ENCODE measurements around the gene FKBP5.
"Not testable (repeated sequence)": the region's sequence is repeated elsewhere in the genome, so short reads cannot be mapped to it uniquely, and the experiment has no call there.

Gene FKBP5

DNA sequence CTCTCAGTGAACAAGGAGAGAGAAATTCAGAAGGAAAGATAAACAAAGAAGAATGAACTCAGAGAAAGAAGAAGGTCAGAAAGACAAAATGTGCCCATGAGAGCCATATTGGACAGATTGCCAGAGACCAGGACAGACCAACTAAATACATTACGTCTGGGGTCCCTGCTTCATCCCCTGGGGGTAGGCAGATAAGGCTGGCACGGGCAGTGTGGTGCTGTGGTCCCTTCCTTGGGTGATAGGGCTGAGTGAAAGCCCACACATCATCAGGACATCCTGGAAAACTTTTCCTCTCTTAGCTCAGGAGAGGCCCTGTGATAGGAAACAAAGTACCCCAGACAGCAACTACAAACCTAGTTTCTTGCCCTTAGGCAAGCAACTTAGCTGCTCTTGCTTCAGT is 34.9 kb upstream of the FKBP5 start:
- DNase-seq (ENCODE audit: low read depth) = no peak

DNA sequence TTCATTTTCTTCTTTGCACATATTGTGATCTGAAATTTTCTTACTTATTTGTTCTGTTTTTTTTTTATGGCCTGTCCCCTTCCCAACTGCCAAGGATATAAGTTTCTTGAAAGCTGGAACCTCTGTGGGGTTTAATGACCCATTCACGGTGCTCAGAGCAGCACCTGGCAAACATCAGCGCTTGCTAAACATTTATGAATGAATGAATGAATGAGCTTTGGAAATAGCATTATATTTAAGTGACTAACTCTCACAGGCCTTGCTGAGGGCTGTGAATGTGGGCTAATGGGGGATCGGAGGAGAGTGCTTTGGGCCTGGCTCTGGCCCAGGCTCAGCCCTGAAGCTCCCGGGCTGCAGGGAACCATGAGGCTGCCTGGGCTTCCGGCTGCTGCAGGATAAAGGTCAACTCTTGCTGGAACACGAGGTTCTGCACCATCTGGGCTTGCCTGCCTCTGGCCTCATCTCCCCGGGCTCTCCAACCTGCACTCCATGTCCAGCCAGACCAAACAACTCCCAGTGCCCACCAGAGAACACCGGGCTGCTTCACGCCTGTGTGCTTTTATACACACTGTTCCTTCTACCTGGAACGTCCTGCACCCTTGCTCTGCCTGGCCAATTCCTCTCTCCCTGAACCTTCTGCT is 33.5 kb upstream of the FKBP5 start:
- DNase-seq (ENCODE audit: low read depth) = no peak

DNA sequence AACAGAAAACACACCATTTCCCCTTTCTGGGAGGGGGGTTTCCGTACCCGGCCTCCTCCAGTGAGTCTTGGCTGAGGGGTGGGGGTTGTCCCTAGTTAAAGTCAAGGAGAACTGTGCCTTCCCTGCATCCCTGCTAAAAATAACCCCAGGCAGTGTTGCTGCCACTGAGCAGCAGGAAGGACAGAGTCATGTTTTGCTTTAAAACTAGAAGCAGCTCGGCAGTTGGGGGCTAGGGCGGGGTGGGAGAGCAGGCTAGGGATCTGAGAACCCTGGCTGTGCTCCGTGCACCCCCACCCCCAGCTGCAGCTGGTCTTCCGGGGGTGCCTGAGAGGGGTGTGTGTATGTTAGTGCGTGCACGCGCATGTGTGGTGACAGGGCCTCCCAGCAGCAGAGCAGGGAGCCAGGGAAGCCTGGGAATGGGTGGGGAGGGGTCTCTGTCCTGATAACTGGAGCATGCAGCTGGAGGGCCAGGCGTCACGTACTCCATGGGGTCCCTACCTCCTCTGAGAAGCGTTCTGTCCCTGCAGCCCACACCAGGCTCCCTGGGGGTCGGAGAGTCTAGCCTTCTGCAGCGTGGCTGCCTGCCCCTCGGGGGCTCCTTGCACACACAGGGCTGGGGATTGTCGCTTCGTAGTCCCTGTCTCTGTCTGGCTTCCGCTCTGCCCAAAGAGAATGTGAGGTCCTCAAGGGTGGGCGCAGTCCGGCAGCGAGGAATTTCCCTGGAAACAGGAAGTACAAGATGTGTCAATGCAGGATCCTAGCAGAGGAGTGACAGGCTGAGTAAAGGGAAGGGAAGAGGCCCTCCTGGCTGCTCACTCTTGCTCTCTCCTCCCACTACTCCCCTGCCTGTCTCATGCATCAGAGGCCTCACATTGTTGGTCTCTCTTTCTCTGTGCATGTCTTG is 31.4 kb upstream of the FKBP5 start:
- no peak for DNase-seq (ENCODE audit: low read depth)

DNA sequence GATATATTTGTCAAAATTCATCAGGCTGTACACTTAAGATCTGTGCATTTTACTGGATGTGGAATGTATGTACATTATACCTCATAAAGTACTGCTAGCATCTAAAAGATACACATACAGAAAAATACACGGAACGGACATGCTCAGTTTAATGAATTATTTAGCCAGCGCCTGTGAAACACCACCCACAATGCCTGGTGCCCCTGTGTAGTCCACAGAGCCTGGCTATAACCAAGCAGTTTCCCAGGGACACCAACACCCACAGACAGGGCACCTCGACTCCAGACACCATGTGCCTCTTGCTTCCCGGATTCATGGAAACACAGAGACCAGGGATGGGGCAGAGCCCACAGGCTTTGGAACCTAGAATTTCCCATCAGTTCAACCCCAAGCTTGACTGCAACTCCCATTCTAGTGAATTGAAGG is 30.7 kb upstream of the FKBP5 start:
- no peak for DNase-seq (ENCODE audit: low read depth)

DNA sequence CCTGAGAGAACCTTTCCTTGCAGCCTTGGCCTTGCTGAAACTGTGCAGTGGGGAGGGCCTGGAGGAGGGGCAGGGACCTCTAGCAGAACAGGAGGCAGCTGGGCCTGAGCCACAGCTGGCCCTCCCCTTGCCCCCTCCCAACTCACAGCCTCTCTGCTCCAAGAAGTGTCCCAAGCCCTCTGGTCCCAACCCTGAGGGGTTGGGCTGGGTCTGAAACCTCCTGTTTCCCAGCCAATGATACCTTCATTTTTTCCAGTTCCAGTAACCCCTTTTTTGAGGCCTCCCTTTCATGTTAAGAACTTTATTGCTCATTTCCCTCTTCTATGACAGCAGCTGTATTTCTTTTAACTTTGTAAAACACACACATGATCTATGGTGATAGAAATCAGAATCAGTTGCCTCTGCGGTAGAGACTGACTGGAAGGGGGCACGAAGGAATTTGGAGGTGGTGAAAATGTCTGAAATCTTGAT is 30.2 kb upstream of the FKBP5 start:
- no peak for DNase-seq (ENCODE audit: low read depth)

DNA sequence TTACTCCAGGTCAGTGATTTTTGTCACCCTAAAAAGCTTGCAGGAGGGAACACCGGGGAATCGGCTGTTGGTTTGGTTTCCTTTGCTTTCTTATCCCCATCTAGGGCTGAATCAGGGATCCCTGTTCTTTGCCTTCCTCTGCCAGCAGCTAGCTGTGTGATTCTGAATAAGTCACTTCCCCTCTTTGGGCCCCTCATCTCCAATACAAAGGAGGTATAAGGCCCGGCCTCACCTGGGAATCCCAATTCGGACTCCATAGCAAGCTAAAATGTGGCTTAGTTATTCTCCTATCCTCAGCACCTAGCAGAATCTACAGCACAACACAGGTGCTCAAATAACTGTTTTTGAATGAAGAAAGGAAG is 29.6 kb upstream of the FKBP5 start:
- no peak for DNase-seq (ENCODE audit: low read depth)

DNA sequence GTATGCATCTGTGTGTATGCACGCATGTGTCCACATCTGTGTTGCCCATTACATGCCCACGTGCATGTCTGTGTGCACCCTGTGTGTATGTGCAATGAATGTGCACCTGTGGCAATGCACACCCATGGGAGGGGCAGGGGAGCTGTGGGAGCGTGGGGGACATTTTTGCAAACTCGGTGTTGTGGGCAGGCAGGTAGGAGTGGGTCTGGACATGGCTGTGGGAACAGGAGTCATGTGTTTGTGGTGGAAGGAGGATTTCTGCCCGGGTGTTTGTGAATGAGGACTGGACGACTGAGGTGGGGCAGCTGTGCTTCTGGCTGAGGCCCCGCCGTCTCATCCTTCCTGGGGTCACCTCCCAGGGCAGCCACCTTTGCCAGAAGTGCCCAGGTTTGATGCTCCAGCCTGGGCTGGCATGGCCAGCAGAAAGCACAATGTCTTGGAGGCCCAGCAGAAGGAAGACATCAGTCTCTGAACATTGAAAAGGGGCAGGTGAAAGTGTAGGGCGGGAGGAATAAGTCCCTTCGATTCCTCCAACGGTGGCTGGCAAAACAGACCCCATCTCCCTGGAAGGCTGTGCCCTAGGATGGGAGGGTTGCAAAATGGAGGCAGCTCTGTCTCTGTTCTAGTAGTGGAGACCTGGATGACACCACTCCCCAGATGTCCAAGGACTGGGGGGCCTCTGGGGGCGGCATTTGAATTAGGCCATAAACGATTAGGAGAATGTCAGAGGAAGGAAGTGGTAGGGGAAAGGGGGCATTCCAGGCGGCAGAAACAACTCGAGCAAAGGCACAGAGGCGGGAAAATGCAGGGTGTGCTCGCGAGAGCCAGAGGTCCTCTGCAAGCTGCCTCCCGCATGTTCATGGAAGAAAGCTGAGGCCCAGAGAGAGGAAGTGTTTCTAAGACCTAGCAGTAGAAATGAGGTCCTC is 29.0 kb upstream of the FKBP5 start:
- DNase-seq (ENCODE audit: low read depth) = no peak

DNA sequence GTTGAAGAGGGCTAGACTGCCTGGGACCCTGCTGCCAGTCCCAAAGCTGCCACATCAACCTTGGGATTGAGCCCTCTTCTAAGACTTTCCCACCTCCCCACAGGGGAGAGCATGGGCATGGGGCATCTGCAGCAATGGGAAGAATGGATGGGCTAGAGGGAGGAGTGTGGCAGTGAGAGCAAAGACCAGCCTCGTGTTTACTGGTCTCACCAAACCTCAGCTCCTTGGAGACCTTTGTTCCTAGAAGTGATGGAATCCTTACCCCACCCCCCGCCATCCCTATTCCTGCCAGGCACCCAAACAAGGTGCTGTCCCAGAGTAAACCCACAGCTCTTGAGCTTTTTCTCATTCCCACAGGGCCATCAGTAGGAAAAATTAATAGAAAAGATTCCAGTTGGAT is 28.1 kb upstream of the FKBP5 start:
- DNase-seq (ENCODE audit: low read depth) = no peak

DNA sequence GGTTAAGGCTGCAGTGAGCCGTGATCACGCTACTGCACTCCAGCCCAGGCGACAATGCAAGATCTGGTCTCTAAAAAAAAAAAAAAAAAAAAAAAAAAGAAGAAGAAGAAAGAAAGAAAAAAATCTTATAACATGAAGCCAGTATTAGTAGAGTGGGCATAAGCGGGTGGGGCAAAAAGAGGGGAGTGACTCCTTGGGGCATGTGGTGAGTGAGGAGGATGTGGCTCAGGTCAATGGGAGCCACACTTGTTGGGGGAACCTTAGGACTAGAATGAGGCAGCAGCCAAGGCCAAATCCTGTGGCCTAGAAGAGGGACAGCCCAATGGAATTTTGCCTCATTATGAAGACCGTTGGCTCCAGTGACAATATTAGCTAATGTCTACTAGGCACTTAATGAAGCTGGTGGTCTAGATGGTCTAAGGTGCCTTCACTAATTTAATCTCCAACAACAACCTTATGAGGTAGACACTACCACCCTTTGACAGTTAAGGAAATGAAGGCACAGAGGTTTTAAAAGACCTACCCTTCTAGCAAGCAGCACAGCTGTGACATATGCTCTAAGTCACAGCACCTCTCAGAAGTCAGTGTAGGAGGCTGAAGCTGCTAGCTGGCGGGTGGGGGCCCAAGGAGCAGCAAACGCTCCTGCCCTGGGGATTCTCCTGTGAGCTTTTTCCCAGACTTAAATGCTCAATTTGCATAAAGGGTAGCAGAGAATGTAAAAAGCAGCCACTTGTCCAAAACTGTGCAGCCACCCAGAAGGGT is 24.5 kb upstream of the FKBP5 start:
- DNase-seq (ENCODE audit: low read depth) = no peak

DNA sequence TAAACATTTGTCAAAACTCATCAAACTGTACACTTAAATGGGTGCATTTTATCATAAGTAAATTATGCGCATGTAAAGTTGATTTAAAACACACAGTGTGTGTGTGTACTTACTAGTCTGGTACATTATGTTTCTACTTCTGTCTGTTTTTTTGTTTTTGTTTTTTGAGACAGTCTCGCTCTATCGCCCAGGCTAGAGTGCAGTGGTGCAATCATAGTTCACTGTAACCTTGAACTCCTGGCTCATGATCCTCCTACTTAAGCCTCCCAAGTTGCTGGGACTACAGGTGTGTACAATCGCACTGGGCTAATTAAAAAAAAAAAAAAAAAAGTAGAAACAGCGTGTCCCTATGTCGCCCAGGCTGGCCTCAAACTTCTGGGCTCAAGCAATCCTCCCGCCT is 23.0 kb upstream of the FKBP5 start:
- no peak for DNase-seq (ENCODE audit: low read depth)

DNA sequence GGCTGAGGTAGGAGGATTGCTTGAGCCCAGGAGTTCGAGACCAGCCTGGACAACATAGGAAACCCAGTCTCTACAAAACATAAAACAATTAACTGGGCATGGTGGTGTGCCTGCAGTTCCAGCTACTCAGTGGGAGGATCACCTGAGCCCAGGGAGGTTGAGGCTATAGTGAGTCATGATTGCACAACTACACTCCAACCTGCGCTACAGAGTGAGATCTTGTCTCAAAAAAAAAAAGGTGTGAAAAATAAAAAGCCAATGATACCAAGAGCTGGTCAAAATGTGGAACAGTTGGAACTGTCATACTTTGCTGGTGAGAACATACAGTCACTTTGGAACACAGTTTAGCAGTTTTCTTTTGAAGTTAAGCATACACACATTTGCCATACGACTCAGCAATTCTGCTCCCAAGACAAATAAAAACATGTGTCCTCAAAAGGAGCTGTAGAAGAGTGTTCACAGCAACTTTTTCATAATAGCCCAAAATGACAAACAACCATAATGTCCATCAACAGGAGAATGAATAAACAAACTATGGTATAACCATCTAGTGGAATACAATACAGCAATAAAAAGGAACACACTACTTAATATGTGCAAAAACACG is 21.6 kb upstream of the FKBP5 start:
- DNase-seq (ENCODE audit: low read depth) = no peak

DNA sequence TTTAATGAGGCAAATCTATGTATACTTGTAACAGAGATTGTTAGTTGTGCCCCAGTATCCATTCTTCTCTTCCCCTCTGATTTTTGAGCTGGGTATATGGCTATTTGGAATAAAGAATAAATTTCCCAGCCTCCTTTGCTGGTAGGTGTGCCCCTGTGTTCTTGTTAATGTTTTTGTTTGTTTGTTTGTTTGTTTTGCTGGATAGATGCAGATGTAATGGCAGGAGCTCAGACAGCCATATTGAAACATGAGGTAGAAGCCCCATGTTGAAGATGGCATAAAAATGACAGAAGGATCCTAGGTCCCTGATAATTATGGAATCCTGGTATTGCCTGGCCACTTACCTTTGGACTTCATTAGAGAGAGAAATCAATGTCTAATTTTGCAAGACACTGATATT is 19.9 kb upstream of the FKBP5 start:
- DNase-seq (ENCODE audit: low read depth) = no peak

DNA sequence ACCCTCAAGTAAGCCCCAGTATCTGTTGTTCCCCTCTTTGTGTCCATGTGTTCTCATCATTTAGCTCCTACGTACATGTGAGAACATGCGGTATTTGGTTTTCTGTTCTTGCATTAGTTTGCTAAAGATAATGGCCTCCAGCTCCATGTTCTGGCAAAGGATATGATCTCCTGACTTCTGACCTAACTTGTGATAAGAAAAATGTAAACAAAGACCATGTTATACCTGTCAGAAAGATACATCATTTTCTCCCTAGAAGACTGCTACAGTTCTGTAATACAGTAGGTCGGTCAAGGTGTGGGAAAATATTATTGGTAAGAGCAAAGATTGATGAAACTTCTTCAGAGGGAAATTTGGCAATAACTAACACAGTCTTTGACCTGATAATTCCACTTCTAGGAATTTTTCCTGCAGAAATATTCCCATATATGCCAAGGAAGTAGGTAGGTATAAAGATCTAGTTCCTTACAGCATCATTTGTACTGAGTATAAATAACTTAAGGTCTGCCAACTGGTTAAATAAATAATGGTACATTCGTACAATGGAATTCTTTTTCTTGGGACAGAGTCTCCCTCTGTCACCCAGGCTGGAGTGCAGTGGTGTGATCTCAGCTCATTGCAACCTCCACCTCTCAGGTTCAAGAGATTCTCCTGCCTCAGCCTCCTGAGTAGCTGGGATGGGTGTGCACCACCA is 19.1 kb upstream of the FKBP5 start:
- DNase-seq (ENCODE audit: low read depth) = no peak

DNA sequence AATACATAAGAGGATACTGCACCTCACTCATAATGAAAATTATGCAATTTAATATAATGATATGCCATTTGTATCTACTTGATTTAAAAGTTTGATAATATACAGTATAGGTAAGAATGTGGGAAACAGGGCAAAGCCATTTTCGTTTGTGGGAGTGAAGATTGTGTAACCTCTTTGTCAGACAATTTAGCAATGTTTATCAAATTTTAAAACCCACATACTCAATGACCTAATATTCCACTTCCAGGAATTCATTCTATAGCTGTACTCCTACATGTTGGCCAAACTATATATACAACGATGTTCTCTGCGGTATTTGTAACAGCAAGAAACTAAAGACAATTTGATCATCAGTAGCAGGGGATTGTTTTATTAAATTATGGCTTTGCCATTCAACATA is 17.8 kb upstream of the FKBP5 start:
- no peak for DNase-seq (ENCODE audit: low read depth)

DNA sequence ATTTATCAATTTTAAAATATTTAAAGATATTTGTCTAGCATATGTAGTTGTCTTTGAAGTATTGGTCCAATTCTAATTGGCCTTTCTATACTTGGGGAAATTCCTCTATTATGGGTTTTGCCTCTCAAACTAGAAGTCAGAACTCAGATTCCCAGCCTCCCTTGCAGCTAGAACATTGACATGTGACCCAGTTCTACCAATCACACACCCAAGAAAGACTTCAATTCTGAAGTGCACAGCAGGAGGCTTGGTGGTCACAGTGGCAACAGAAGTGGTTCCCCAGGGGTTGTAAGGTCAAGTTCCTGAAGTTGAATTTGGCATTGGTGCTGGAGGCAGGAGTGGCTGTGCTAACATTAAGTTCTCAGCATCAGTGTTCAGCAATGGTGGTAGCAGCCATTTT is 14.8 kb upstream of the FKBP5 start:
- DNase-seq (ENCODE audit: low read depth) = no peak

DNA sequence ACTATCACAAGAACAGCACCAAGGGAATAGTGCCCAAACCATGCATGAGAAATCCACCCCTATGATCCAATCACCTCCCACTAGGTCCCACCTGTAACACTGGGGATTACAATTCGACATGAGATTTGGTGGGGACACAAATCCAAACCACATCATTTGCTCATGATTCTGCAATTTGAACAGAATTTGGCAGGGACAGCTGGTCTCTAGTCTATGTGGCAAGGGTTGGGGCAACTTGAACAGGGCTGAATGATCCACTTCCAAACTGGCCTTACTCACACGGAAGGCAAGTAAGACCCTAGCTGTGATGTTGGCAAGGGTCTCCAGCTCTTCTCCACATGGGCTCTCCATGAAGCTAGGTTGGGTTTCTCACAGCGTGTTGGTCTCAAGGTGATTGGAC is 10.1 kb upstream of the FKBP5 start:
- DNase-seq (ENCODE audit: low read depth) = no peak

DNA sequence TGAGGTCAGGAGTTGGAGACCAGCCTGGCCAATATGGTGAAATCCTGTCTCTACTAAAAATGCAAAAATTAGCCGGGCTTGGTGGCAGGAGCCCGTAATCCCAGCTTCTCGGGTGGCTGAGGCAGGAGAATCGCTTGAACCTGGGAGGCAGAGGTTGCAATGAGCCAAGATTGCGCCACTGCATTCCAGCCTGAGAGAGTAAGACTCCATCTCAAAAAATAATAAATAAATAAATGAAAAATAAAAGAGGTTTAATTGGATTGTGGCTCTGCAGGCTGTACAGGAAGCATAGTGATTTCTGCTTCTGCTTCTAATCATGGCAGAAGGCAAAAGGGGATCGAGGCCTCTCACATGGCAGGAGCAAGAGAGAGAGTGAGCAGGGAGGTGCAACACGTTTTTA is 9.7 kb upstream of the FKBP5 start:
- DNase-seq (ENCODE audit: low read depth) = not testable (repeated sequence)

DNA sequence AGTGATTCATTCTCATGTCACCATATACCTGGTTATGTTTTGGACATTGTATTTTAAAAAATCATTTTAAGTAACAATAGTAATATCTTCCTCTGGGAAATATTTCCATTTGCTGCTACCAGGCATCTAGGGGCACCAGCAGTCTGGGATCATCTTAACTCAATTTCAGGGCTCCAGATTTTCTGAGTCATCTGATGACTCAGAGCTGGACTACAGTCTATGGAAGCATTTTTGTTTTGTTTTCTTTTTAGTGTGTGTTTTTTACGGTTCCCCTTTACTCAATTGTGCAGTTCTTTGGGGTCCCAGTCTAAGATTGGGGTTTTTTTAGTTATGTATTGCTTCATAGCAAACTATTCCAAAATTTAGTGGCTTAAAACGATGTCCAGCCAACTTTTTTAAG is 5.7 kb upstream of the FKBP5 start:
- DNase-seq (ENCODE audit: low read depth) = no peak

DNA sequence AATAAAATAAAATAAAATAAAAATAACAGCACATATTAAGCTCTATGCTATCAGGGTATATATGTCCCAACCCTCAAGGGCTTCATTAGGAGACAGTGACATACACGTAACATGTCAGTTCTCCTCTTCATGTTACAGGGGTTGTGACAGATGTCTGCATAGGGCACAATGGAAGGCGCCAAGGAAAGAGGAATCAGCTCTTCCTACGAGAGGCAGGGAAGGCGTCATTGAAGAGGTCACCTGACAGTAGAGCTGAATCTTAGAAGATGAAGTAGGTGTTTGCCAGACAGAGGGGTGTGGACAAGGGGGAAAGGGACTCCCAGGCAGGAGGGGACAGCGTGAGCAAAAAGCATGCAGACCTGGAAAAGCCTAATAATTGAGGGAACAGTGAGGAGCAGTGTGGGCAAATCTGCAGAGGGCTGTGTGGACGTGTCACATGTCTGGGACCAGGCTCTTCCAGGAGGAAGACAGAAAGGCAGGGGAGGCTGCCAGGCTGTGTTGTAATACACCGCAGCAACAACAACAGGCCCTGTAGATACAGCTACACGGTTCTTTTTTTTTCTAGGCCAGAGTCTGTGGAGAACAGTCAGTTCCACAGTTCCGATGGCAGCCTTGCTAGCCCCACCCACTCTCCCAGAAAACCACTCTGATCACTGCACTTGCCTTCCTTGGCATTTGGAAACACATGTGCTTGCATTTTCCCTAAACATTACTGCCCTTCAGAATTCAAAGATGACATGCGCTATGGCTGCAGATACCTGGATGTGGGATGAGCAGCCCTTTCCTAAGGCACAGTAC is 2.5 kb upstream of the FKBP5 start:
- no peak for DNase-seq (ENCODE audit: low read depth)

DNA sequence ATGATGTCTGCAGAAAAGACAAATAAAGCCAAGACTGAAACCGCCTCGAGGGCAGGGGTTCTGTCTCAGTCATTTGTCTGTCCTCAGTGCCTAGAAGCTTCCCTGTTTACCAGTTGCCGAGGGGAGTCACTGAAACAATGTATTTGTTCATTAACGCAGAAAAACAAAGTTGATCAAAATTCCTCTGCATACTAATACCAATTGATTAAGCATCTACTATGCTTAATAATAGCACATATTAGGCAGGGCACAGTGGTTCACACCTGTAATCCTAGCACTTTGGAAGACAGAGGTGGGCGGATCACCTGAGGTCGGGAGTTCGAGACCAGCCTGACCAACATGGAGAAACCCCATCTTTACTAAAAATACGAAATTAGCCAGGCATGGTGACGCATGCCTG is 1.8 kb upstream of the FKBP5 start:
- no peak for DNase-seq (ENCODE audit: low read depth)
